GM19324 (cell line): Measurements from ENCODE around the gene OR10D3.
"Not testable (repeated sequence)": the region's sequence is repeated elsewhere in the genome, so short reads cannot be mapped to it uniquely, and the experiment has no call there.

Source experiments
- ATAC-seq: cut with Tn5 transposase; IDR thresholded peaks from one replicate; pipeline ENCODE4 v1.9.1; 2021; ENCODE audit warnings: mild to moderate bottlenecking, moderate library complexity; ENCODE audit not compliant: unreplicated experiment, low FRiP score

Gene OR10D3

DNA sequence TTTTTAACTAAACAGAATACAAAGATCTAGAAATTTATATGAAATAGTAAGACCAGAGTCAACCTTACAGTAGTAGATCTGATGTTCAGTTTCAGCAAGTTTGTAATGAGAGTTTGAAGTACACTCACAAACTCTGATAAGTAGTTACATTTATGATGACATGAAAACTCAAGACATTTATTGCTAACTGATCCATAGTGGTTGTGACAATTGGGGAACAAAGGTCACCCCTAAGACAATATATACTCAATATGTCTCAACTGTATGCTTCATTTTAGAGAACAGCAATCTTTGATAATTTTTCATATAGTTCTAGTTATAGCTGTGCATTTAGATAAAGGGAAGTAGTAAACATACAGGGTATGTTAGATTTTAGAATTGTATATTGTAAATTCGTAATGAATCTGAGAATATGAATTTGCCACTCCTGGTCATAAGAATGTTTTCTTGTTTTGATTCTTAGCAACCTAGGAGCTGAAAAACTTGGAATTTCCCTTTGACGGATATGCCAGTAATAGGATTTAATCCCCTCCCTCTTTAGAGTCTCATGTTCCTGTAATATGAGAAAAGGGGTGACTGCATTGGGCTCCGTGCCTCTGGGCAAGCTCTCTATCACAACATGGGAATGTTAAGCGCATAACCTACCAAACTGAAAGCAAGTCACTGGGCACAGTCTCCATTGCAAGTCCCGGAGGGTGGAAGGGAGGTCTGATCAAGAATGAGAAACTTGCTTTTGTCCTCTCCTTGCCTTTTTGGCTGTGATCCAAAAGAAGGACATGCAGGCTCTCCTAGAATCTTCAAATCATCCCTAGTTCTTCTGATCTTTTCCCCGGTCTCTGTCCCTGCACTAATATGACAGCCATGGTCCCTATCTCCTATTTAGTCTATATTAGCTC lies 11.4 kb downstream of the OR10D3 start:
- no peak for ATAC-seq

DNA sequence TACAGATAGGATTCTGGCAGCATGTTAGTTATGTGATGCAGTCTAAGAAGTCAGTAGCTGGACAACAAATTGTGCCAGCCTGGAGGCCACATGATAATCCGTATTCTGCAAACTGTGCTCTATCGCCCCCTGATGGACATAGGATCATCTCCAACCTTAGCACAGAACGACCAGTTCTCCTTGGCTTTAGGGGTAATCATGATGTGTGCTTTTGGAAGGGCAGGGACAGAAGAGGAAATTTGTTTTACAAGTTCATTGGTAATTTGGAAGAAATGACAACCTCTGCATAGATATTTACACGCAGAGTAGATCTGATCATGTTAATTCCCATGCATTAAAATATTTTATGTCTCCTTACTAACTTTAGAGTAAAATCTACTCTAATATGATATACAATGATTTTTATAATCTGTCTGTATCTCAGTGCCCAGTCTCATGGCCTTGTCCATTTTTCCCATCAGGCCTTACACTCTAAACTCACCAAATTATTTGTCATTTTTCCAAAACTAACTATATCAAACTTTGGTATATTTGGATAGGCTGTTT lies 12.1 kb downstream of the OR10D3 start:
- peak; percentile 72 for ATAC-seq

DNA sequence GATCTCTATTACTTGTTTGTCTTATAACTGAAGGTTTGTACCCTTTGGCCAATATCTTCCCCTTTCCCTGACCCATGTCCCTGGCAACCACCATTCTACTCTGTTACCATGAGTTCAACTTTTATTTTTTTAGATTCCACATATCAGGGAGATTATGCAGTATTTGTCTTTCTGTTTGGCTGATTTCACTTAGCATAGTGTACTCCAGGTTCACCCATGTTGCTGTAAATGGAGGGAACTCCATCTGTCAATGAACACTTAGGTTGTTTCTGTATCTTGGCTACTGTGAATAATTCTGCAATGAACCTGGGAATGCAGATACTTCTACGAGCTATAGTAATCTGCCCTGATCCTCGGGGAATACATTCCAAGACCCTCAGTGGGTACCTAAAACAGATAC lies 14.9 kb downstream of the OR10D3 start:
- no peak for ATAC-seq

DNA sequence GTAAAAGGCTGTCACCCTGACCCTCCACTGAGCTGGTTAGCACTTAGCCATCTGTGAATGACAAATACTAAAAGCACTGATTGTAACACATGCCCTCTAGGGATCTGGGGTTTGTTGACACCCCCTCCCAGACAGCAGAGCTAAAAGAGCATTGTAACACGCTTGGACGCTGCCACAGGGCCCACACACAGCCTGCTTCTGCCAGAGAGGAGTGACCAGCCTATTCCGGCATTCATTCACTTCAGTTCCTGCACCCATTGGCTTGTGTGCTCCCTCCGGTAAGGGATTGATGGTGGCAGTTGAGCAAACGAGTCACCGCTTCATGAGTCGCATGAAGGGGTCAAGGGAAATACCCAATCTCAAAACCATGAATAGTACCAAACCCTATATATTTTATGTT lies 15.8 kb downstream of the OR10D3 start:
- no peak for ATAC-seq

DNA sequence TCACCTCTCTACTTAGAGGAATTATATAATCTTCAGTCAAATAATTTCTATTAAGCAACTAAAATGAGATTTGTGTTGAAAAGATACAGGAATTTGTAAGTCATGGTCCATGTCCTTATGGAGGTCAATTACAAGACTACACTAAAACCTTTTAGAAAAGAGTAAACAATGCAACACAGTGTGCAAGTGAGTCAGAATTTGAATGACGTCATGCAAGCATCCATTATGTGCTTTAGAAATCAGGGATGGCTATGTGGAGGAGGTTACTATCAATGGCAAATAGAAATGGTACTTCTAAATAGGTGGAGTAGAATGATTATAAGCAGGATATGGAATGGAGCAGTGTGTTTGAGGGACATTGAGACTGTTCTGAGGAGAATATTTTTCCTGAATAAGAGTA lies 16.6 kb downstream of the OR10D3 start:
- no peak for ATAC-seq

DNA sequence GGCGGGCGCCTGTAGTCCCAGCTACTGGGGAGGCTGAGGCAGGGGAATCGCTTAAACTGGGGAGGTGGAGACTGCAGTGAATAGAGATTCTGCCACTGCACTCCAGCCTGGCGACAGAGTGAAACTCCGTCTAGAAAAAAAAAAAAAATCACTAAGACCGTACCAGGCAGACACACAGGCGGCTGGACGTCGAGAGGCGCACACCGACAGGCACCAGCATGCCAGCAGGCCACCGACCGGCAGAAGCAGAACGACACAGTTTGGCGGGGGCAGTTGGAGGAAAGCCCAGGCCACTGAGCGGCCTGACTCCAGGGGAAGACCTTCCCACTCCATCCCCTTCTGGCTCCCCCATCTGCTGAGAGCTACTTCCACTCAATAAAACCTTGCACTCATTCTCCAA lies 17.5 kb downstream of the OR10D3 start:
- ATAC-seq, result no peak

DNA sequence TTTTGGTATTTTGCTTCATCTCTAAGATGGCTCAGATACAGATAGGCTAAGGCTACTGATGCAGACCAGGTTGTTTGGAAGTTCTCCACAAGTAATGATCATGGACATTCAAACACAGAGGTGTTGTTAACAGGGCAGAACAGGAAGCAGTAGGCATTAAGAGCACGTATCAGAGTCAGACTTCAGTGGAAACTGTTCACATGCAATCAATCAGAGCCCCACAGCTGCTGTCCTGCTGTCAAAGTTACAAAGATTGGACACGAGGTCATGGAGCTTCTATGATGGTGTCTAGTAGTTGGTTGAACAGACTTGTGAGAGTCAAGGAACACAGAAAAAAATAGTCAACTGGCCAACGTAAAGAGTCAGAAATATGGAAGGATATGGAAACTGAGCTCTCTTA lies 19.8 kb downstream of the OR10D3 start:
- ATAC-seq, result no peak

DNA sequence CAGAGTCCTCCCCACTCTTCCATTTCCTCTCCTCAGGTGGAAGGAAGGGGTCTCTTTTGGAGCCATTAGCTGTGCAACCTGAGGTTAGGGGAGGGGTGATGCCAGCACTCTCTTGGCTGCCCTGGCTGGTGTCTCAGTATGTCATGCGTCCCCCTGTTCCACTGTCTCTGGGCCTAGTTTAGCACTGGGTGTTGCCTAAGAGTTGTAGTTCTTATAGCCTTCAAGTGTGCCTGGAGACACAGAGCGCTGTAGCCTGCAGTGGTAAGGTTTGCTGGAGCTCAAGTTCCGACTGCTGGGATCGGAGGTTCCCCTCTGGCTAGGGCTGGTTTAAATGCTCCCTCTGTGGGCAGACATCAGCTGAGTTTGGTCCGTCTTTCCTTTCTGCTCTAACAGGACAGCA lies 20.9 kb downstream of the OR10D3 start:
- no peak for ATAC-seq

DNA sequence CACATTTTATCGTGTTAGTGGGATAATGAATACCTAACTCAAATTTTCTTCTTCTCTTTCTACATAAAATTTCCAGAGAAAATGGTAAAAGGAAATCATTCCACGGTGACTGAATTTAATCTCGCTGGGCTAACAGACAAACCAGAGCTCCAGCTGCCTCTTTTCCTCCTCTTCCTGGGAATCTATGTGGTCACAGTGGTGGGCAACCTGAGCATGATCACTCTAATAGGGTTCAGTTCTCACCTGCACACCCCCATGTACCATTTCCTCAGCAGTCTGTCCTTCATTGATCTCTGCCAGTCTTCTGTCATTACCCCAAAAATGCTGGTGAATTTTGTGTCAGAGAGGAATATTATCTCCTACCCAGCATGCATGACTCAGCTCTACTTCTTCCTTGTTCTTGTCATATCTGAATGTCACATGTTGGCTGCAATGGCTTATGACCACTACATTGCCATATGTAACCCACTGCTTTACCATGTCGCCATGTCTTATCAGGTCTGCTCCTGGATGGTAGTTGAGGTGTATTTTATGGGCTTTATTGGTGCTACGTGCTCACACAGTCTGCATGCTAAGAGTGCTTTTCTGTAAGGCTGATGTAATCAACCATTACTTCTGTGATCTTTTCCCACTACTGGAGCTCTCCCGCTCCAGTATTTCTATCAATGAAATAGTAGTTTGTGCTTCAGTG lies 24.1 kb downstream of the OR10D3 start:
- no peak for ATAC-seq

DNA sequence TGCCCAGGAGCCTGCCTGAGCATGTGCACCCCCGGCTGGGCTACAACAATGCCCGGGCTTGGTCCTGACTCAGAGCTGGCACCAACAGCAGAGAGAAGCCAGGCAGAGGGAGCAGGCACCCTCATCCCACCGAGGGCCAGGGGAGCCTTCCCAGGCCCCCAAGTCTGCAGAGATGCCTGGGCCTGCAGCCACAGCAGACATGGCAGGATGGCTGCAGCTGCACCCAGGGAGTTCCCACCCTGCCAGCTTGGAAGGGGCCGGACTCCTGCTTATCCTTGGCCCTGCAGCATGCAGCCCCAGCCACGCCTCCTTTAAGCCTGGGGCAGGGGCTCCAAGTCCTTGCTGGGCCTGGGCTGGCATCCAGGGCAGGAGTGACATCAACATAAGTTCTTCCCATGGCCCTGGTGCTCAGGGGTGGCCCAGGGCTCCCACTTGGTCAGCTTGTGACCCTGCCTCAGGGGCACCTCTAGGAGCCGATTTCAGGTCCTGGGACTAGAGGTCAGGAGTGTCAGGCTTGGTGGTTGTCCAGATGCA lies 26.7 kb downstream of the OR10D3 start:
- ATAC-seq, result no peak

DNA sequence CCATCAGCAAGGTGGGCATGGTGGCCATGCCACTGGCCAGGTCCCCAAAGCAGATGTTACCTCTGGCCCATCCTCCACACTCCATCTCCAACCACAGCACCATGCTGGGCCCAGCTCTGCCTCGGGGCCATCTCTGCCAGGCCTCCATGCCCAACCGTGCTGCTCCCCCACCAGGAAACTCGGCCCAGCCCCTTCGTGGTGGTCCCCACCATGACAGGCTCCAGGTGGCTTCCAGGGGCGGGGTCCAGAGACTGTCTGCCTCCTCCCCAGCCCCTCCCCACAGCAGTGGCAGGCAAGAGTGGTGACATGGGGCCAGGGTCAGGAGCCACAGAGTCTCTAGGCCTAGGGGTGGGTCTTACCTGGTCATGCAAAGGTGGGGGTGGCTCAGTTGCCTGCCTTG lies 27.3 kb downstream of the OR10D3 start:
- no peak for ATAC-seq

DNA sequence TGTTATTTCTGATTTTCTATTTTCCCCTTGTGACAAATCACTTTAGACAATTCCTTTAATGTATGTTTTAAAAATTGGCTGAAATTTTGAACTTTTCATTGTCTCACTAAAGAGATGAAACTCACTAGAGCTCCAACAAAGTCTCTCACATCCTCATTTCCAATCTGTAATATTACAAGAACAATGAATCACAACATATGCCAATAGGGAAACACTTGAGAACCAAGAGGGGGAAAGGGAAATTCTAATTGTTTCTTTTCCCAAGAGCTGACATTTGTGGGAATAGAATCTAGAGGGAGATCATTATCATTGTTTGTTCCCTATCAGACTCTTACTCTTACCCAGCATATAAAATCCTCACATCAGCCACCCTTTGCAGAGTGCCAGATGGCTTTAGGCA lies 28.2 kb downstream of the OR10D3 start:
- ATAC-seq, result no peak

DNA sequence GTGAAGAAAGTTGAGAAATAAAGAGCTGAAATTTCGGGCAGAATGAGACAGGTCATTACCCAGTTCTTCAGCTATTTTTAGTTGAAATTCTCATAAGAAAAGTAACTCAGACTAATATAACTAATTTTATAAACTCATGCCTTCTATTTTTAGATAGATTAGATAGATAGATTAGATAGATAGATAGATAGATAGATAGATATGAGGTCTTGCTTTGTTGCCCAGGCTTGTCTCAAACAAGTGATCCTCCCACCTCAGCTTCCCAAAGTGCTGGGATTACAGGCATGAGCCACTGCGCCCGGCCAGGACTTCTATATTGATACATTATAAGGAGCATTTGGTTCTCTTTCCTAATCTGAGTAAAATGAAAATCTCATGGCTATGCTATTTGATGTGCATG lies 30.9 kb downstream of the OR10D3 start:
- no peak for ATAC-seq

DNA sequence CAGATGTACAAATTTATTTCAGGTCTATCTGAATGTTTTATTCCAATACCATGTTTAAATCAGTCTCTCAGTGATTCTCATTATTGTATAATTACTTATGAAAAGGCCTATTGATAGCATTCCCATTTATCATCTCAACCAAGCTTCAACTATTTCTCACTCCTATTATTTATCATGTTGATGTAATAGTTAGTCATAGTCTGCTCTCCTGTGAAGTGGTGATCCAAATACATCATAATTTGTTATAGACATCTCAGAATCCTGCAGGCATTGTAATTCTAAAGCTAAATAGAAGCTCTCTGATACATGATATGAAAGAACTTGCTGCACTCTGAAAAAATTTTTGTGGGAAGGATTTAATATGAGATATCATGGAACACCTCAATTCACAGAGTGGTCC lies 36.0 kb downstream of the OR10D3 start:
- no peak for ATAC-seq

DNA sequence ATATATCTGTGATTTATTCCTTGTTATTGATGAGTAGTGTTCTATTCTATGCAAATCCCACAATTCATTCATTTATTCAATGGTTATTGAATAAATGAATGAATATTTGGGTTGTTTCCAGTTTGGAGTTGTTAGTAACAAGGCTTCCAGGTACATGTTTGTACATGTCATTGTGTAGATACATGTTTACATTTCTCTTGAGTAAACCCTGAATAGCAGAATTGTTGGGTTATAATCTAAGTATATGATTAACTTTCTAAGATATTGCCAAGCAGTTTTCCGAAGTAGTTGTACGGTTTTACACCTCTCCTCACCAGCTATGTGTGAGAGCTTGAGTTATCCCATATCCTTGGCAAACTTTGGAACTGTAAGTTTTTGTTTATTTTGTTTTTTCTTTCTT lies 39.3 kb downstream of the OR10D3 start:
- no peak for ATAC-seq

DNA sequence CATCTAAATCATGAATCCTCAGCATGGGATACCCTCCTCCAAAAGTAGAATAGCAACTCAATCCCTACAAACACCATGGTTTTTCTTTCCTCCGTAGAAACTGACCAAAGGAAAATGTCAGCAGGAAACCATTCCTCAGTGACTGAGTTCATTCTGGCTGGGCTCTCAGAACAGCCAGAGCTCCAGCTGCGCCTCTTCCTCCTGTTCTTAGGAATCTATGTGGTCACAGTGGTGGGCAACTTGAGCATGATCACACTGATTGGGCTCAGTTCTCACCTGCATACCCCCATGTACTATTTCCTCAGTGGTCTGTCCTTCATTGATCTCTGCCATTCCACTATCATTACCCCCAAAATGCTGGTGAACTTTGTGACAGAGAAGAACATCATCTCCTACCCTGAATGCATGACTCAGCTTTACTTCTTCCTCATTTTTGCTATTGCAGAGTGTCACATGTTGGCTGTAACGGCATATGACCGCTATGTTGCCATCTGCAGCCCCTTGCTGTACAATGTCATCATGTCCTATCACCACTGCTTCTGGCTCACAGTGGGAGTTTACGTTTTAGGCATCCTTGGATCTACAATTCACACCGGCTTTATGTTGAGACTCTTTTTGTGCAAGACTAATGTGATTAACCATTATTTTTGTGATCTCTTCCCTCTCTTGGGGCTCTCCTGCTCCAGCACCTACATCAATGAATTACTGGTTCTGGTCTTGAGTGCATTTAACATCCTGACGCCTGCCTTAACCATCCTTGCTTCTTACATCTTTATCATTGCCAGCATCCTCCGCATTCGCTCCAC lies 41.7 kb downstream of the OR10D3 start:
- not testable (repeated sequence) for ATAC-seq

DNA sequence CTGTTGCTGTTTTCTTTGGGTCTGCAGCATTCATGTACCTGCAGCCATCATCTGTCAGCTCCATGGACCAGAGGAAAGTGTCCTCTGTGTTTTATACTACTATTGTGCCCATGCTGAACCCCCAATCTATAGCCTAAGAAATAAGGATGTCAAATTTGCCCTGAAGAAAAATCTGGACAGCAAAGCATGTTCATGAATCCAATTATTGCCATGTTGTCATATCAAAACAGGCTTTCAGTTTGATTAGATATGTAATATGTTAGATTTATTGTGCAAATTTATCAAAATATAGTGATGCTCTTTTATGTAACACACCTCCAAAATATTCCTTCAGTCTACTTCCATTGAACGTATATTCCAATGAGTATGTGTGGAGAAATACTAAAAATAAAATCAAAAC lies 42.3 kb downstream of the OR10D3 start:
- ATAC-seq, result no peak

DNA sequence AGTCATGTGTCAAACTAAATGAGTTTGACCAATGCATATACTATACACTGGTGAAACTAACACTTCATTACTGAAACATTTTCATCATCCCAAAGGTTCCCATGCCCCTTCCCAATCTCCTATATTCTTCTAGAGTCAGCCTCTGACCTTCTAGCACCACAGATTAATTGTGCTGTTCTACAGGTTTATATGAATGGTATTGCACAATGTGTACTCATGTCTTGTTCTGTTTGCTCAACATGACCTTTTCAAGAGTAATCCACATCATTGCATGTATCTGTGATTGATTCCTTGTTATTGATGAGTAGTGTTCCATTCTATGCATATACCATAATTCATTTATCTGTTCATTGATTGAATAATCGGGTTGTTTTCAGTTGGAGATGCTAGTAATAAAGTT lies 50.2 kb downstream of the OR10D3 start:
- ATAC-seq, result no peak
